OCI-LY7 (cell line): ENCODE measurements around the gene RNF207. TPM values are rescaled to one million over a fixed set of nuclear protein-coding genes. Genes with fewer than 3 reads are reported as not detected.

Experiments
- BruUV-seq: library from RNA; stranded (reverse); fragments of 400-500 nt; replicated peaks from 2 replicates; lab custom pipeline; 2021; lab: Mats Ljungman, UMichigan
- CTCF ChIA-PET: fragments of 300-600 bp; sonication (Branson Sonifier 250); formaldehyde crosslinking; loops from one replicate; lab custom pipeline; 2022; ENCODE audit warnings: antibody characterized with exemption; ENCODE audit not compliant: unreplicated experiment; lab: Charles Lee
- POLR2A ChIA-PET: fragments of 300-600 bp; sonication (Branson Sonifier 250); formaldehyde crosslinking; loops from one replicate; lab custom pipeline; 2022; ENCODE audit warnings: antibody characterized with exemption; lab: Charles Lee
- DNase-seq: peaks from one replicate; pipeline ENCODE4 v3.0.0-alpha.2; 2015; ENCODE audit warnings: low spot score
- H2AFZ ChIP-seq: fragments of 200-600 bp; sonication (generic), shearing (Covaris generic); 2 replicates; pipeline ENCODE4 v1.6.1; 2014; ENCODE audit warnings: mild to moderate bottlenecking, antibody characterized with exemption, low read length, moderate library complexity
- H3K27ac ChIP-seq: fragments of 200-600 bp; sonication (generic); 2 replicates; pipeline ENCODE4 v1.5.1; 2014; ENCODE audit warnings: mixed run types, low read depth, mild to moderate bottlenecking, moderate library complexity, low read length, inconsistent platforms; ENCODE audit not compliant: poor library complexity, severe bottlenecking
- H3K36me3 ChIP-seq: fragments of 200-600 bp; sonication (generic); 2 replicates; pipeline ENCODE4 v1.6.1; 2014; ENCODE audit warnings: mild to moderate bottlenecking, antibody characterized with exemption, low read length, moderate library complexity, mixed read lengths; ENCODE audit not compliant: insufficient read depth
- H3K4me1 ChIP-seq: fragments of 200-600 bp; sonication (generic); 2 replicates; pipeline ENCODE4 v1.5.1; 2014; ENCODE audit warnings: mild to moderate bottlenecking, low read length; ENCODE audit not compliant: insufficient read depth, poor library complexity, severe bottlenecking
- H3K4me2 ChIP-seq: fragments of 200-600 bp; sonication (generic); 2 replicates; pipeline ENCODE4 v1.6.1; 2014; ENCODE audit warnings: mild to moderate bottlenecking, low read length
- H3K4me3 ChIP-seq: fragments of 200-600 bp; sonication (generic); 2 replicates; pipeline ENCODE4 v1.5.1; 2014; ENCODE audit warnings: mild to moderate bottlenecking, low read depth, low read length; ENCODE audit not compliant: poor library complexity, severe bottlenecking
- H3K79me2 ChIP-seq: fragments of 200-600 bp; sonication (generic); 2 replicates; pipeline ENCODE4 v1.6.1; 2016; ENCODE audit warnings: low read depth, mild to moderate bottlenecking, low read length, moderate library complexity, mixed read lengths; ENCODE audit not compliant: insufficient read depth
- H3K9me2 ChIP-seq: fragments of 200-600 bp; sonication (generic); 2 replicates; pipeline ENCODE4 v1.6.1; 2016; ENCODE audit warnings: mild to moderate bottlenecking, low read length, mixed read lengths; ENCODE audit not compliant: insufficient read depth
- H3K9me3 ChIP-seq: fragments of 200-600 bp; sonication (generic); 2 replicates; pipeline ENCODE4 v1.6.1; 2014; ENCODE audit warnings: mild to moderate bottlenecking, mixed run types, low read length, mixed read lengths
- H4K20me1 ChIP-seq: fragments of 200-600 bp; sonication (generic); 2 replicates; pipeline ENCODE4 v1.6.1; 2014; ENCODE audit warnings: mild to moderate bottlenecking, antibody characterized with exemption, low read length, moderate library complexity, mixed read lengths; ENCODE audit not compliant: insufficient read depth
- EZH2phosphoT487 ChIP-seq: fragments of 200-600 bp; sonication (generic); IDR thresholded peaks from 2 replicates; pipeline ENCODE4 v1.6.1; 2018; ENCODE audit warnings: low read depth, borderline replicate concordance, mild to moderate bottlenecking, mixed run types, antibody characterized with exemption, low read length, moderate library complexity, mixed read lengths
- intact Hi-C: fragments of 100-400 bp; cut with micrococcal nuclease; formaldehyde crosslinking; loops from one replicate; pipeline ENCODE4 v1.10.0; 2022; ENCODE audit not compliant: unreplicated experiment
- total RNA-seq, 2 experiments: library from RNA; depleted of rRNA in 1 of 2; stranded (reverse); fragments of >200 nt in 1 of 2; shearing (Covaris generic) in 1 of 2; gene quantifications; 2 replicates each; pipeline ENCODE4 v1.2.3, GENCODE V29; 2014 to 2022
- TF ChIP-seq, protein P1 (sequence below): fragments of 200-600 bp; sonication (generic); conservative IDR thresholded peaks from 2 replicates; pipeline ENCODE4 v1.5.1; 2014; ENCODE audit warnings: mild to moderate bottlenecking, antibody characterized with exemption, low read length, moderate library complexity, mixed read lengths

RNF207 gene
- total RNA-seq, 2 experiments from 2014 or later = not detected

DNA sequence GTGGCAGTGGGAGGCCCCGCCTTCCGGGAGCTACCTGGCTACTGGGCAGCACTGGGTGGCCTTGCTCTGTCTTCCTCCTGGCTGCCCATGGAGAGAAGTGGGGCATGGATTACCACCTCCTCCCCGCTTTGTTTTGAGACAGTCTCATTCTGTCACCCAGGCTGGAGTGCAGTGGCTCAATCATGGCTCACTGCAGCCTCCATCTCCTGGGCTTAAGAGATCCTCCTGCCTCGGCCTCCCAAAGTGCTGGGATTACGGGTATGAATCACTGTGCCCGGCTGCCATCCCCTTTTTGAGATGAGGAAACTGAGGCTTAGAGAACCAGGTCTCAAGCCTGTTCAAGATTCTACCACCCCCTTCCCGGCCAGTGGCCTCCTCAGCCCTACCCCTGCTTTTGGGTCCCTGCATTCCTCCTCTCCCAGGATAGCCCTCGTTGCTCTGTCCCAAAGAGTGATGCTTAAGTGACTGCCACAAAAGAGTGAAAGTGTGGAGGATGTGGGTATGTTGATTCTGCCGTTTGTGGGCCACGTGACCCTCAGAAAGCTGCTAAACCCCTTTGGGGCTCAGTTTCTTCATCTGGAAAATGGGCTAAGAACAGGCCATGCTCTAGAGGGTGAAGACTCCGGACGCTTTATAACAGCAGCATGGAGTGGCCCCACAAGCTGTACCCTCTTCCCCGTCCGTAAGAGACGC, 45.9 kb downstream of the RNF207 start:
- Histone ChIP-seq H3K79me2 (no peaks in the 10 kb centered on the region), H2AFZ (no peak overlapping the region), H3K4me3 (no peak overlapping the region), H4K20me1 (no peaks in the 10 kb centered on the region), H3K9me2 (no peaks in the 10 kb centered on the region), H3K27ac (no peak overlapping the region), H3K9me3 (no peaks in the 10 kb centered on the region), H3K4me2 (no peak overlapping the region), H3K36me3 (no peaks in the 10 kb centered on the region), H3K4me1 (no peaks in the 10 kb centered on the region)
- DNase-seq = no peak
- TF ChIP-seq, protein P1, sequence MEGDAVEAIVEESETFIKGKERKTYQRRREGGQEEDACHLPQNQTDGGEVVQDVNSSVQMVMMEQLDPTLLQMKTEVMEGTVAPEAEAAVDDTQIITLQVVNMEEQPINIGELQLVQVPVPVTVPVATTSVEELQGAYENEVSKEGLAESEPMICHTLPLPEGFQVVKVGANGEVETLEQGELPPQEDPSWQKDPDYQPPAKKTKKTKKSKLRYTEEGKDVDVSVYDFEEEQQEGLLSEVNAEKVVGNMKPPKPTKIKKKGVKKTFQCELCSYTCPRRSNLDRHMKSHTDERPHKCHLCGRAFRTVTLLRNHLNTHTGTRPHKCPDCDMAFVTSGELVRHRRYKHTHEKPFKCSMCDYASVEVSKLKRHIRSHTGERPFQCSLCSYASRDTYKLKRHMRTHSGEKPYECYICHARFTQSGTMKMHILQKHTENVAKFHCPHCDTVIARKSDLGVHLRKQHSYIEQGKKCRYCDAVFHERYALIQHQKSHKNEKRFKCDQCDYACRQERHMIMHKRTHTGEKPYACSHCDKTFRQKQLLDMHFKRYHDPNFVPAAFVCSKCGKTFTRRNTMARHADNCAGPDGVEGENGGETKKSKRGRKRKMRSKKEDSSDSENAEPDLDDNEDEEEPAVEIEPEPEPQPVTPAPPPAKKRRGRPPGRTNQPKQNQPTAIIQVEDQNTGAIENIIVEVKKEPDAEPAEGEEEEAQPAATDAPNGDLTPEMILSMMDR = no peak
- no peak for TF ChIP-seq EZH2phosphoT487
- BruUV-seq = no TSS peak
- POLR2A ChIA-PET = no interaction called here
- CTCF ChIA-PET = no interaction called here
- intact Hi-C loops = no loop called here

DNA sequence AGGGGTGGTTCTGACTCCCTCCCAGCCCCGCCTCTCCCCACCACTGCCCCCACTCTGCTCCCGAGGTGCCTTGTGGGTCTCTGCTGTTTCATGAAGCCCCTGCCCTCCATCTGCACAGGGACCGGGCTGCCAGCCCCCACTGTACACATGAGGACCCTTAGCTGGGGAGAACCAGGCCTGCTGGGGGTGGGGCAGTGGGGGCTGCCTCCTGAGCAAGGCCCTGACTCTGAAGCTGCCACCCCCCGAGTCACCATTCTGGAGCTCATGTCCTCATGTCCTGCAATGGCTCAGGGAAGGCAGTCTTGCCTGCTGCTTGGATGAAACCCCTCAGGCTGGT, 46.4 kb downstream of the RNF207 start:
- no peak for TF ChIP-seq EZH2phosphoT487
- TF ChIP-seq, protein P1 = no peak
- Histone ChIP-seq H3K27ac (no peak overlapping the region), H3K9me2 (no peaks in the 10 kb centered on the region), H3K4me1 (no peaks in the 10 kb centered on the region), H3K4me2 (no peak overlapping the region), H4K20me1 (no peaks in the 10 kb centered on the region), H3K9me3 (no peaks in the 10 kb centered on the region), H3K36me3 (no peaks in the 10 kb centered on the region), H3K4me3 (no peak overlapping the region), H3K79me2 (no peaks in the 10 kb centered on the region), H2AFZ (no peak overlapping the region)
- ChIA-PET POLR2A (no interaction called here), CTCF (no interaction called here)
- intact Hi-C loops = no loop called here
- no TSS peak for BruUV-seq
- DNase-seq = no peak

DNA sequence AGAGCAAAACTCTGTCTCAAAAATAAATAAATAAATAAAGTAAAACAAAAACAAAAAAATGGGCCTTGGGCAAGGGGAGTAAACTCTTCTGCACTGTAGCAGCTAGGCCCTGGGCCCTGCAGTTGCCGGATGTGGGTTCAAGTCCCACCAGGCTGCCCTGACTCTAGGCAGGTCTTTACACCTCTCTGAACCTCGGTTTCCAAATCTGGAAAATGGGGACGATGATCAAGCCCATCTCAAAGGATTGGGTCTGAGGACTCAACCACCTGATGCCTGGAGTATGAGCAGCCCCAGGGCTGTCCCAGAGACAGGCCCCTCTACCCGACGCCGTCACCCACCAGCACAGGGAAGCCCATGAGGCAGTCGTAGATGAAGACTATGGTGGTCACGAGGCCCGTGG, 47.5 kb downstream of the RNF207 start:
- CTCF ChIA-PET = no interaction called here

More for the DNA sequence above, 47.5 kb downstream of the RNF207 start:
- no peaks in the 10 kb centered on the region for H3K4me1 ChIP-seq
- no peak for DNase-seq
- POLR2A ChIA-PET = no interaction called here
- no peak for TF ChIP-seq EZH2phosphoT487
- TF ChIP-seq, protein P1 = no peak
- no TSS peak for BruUV-seq
- H3K9me3 ChIP-seq = no peaks in the 10 kb centered on the region
- H4K20me1 ChIP-seq = no peaks in the 10 kb centered on the region
- H3K4me2 ChIP-seq = no peak overlapping the region
- no peak overlapping the region for H3K4me3 ChIP-seq
- no peaks in the 10 kb centered on the region for H3K79me2 ChIP-seq
- intact Hi-C loops = no loop called here
- H2AFZ ChIP-seq = no peak overlapping the region
- no peak overlapping the region for H3K27ac ChIP-seq
- no peaks in the 10 kb centered on the region for H3K36me3 ChIP-seq
- no peaks in the 10 kb centered on the region for H3K9me2 ChIP-seq
